Measurements from ENCODE around the gene ABTB1. TPM values are rescaled to one million over a fixed set of nuclear protein-coding genes. Genes with fewer than 3 reads are reported as not detected.
A peak's percentile ranks its signal among the peaks of the same experiment; 100 is the strongest.

ABTB1 gene
- total RNA-seq, 2 experiments from 2014 or later = 9.7 to 10.6 TPM

DNA sequence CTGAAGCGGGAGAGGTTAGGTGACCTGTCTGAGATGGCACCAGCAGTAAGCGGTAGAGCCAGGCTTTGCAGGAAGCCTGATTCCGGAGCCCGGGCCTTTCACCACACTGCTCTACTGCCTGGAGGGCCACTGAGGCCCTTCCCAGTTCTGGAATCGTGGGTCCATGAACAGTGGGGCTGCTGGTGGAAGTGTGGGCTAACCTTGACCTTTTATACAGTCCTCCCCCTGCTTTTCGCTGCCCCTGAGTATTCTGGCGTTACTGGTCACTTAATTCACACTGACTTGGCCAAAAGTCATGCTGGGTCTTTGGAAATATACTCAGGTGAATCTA is 2.6 kb upstream of the ABTB1 start:
- ChIA-PET POLR2A (no interaction called here), CTCF (interaction anchor here (2.4 kb wide), 1 partner anchor 18 kb away, joined by 8 read pairs; no protein-coding TSS in a partner anchor)
- DNase-seq = no peak
- Mint-ChIP-seq H3K36me3 (ENCODE audit: low read depth) (no peaks in the 10 kb centered on the region), H3K27me3 (no peaks in the 10 kb centered on the region), H3K4me1 (ENCODE audit: low read depth) (peaks cover 16% of the 10 kb centered on the region), H3K9me3 (no peaks in the 10 kb centered on the region), H3K27ac (no peak overlapping the region), H3K4me3 (no peak overlapping the region)
- ATAC-seq = no peak
- no peak for TF ChIP-seq CTCF (IDR thresholded peaks at IDR 0.05)
- intact Hi-C loops (cut with micrococcal nuclease) = no loop called here

DNA sequence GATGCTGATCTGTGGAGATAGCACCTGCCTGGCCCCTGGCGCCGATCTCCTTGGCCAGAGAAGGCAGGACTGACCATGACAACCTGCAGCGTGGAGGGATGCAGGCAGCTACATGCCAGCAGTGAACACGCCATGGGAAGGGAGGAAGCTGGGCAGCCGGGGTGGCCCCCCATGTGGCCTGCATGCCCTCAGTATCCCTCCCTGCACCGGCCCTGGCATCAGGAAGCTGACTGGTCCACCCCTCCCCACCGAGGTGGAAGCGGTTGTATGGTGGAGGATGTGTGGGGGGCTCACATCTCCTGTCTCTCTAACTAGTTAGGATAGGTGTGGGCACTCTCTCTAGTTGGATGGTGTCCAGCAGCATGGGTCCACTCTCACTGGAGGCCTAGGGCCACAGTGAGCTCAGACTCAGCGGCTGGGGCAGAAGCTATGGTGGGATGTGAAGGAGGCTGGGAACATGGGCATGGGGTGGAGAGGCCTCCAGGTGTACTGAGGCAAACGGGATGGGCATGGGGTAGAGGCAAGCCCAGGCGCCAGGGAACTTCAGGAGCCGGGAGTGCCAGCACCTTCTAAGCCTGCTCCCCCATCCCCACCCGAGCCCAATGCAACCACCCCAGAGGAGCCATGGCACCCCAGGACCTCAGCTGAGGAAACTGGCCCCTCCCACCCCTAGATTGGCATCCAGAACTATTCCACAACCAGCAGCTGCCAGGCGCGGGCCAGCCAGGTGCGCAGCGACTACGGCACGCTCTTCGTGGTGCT is 1.8 kb upstream of the ABTB1 start:
- H3K4me3 Mint-ChIP-seq = peak overlapping the region; percentile 89
- H3K27ac Mint-ChIP-seq = peak overlapping the region; percentile 98
- H3K4me1 Mint-ChIP-seq (ENCODE audit: low read depth) = peaks cover 19% of the 10 kb centered on the region
- POLR2A ChIA-PET = interaction anchor here (0.9 to 1.5 kb wide), 4 partner anchors 8 to 338 kb away, joined by 3 to 5 read pairs (median 3); no protein-coding TSS in a partner anchor
- CTCF ChIA-PET = interaction anchor here (1.1 to 2.4 kb wide), 2 partner anchors 19 to 96 kb away, joined by 4 to 8 read pairs; no protein-coding TSS in a partner anchor
- no peaks in the 10 kb centered on the region for H3K9me3 Mint-ChIP-seq
- H3K27me3 Mint-ChIP-seq = no peaks in the 10 kb centered on the region
- no peak for TF ChIP-seq CTCF (IDR thresholded peaks at IDR 0.05)
- ATAC-seq (no peak), DNase-seq (no peak)
- intact Hi-C loops (cut with micrococcal nuclease) = no loop called here
- H3K36me3 Mint-ChIP-seq (ENCODE audit: low read depth) = no peaks in the 10 kb centered on the region

GRCh38 chr3:127671523-127672428 is 976 bp upstream of the ABTB1 start:
- peak; percentile 66 for DNase-seq
- Mint-ChIP-seq H3K27ac (peak overlapping the region; percentile 98), H3K4me3 (peak overlapping the region; percentile 89), H3K36me3 (ENCODE audit: low read depth) (no peaks in the 10 kb centered on the region), H3K9me3 (no peaks in the 10 kb centered on the region), H3K4me1 (ENCODE audit: low read depth) (peaks cover 19% of the 10 kb centered on the region), H3K27me3 (no peaks in the 10 kb centered on the region)
- ChIA-PET CTCF (interaction anchor here (1.1 to 2.4 kb wide), 3 partner anchors 11 to 97 kb away, joined by 4 to 8 read pairs (median 4); no protein-coding TSS in a partner anchor), POLR2A (interaction anchor here (0.7 to 1.7 kb wide), 15 partner anchors 9 to 337 kb away, joined by 3 to 7 read pairs (median 3); partner anchors contain the start of genes PODXL2 and TPRA1)
- no peak for TF ChIP-seq CTCF (IDR thresholded peaks at IDR 0.05)
- intact Hi-C loops (cut with micrococcal nuclease) = no loop called here
- peak; percentile 11 for ATAC-seq

DNA sequence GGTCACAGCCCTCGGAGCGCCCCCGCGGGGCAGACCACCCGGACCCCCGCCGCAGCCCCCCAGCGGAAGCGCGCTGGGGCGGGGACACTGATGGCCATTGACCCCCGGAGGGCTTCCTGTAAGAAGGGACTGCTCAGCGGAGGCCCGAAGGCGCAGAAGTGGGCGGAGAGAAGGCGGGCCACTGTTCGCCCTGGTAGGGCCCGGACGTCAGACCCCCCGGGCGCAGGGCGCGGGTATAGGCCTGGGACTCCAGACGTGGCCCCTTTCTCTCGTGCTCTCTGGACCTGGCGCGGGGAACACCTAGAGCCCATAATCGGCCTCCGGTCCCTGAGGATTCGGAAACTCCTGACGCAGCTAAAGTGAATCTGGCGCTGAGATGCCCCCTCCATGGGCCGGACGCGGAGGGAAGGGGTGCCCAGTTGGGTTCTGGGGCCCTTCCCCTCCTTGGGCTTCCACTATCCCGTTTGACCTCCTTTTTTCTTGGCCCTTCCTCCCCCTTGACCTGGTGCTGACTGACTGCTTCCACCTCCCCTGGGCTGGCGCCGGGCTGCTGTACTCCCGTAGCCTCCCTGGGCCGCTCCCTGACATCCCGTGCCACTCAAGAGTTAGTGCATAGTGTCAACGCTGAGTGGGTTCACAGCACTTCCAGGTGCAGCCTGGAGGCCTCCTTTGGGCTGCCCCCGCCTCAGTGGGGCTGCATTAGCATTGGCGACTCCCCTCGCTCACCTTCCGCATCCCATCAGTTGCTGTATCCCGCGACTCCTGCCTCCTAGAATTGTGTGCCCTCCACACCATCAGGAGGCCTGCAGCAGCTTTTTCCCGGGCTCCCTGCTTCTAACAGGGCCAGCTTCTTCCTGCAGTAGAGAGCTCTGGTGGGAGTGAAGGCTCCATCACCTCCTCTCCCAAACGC is 694 bp downstream of the ABTB1 start:
- intact Hi-C loops (cut with micrococcal nuclease) = no loop called here
- Mint-ChIP-seq H3K4me1 (ENCODE audit: low read depth) (peaks cover 19% of the 10 kb centered on the region), H3K4me3 (peak overlapping the region; percentile 72), H3K36me3 (ENCODE audit: low read depth) (no peaks in the 10 kb centered on the region), H3K9me3 (no peaks in the 10 kb centered on the region), H3K27ac (peak overlapping the region; percentile 74), H3K27me3 (no peaks in the 10 kb centered on the region)
- peak; percentile 58 for ATAC-seq
- no peak for TF ChIP-seq CTCF (IDR thresholded peaks at IDR 0.05)
- POLR2A ChIA-PET = interaction anchor here (1.1 to 1.7 kb wide), 4 partner anchors 67 to 79 kb away, joined by 3 to 7 read pairs (median 6); no protein-coding TSS in a partner anchor
- CTCF ChIA-PET = interaction anchor here (1.6 kb wide), 1 partner anchor 9 kb away, joined by 4 read pairs; no protein-coding TSS in a partner anchor
- DNase-seq = peak; percentile 73
